ENCODE measurements around the gene LDB2. TPM values are rescaled to one million over a fixed set of nuclear protein-coding genes. Genes with fewer than 3 reads are reported as not detected.
A peak's percentile ranks its signal among the peaks of the same experiment; 100 is the strongest.

The LDB2 gene
- total RNA-seq, 3 donors from 2014 or later, result 4.7 to 19.9 (median 9.3) TPM

DNA sequence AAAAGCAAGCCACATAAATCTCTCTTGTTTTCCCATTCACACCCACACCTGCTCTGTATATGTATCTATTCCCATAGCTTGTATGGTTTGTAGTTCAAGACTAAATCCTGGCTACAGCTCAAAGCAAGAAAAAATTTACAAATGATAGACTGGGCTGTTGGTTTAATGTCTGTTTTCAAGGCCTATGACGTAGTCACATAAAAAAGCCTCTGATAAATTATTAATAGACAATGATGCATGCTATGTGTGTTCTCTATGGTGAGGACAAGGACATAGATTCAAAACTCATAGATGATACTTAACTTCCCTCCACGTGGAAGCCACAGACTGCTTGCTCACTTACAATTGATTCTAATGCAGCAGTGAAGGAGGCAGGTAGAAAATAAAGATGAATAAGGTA, 194.0 kb downstream of the LDB2 start:
- Histone ChIP-seq H3K4me3 (no peak overlapping the region), H3K9me3 (no peaks in the 10 kb centered on the region), H3K36me3 (ENCODE audit: low read depth) (no peaks in the 10 kb centered on the region), H3K4me1 (ENCODE audit: low read depth) (no peaks in the 10 kb centered on the region)
- no peak for ATAC-seq
- intact Hi-C loops (cut with DNase I, micrococcal nuclease), result no loop called here
- TF ChIP-seq CTCF (IDR thresholded peaks at IDR 0.05), result no peak
- DNase-seq, result no peak

GRCh38 chr4:16695896-16696295, 202.5 kb downstream of the LDB2 start:
- intact Hi-C loops (cut with DNase I, micrococcal nuclease), result no loop called here
- no peaks in the 10 kb centered on the region for H3K4me1 ChIP-seq (ENCODE audit: low read depth)
- ATAC-seq (no peak), DNase-seq (no peak)
- no peaks in the 10 kb centered on the region for H3K9me3 ChIP-seq
- H3K4me3 ChIP-seq, result no peak overlapping the region
- TF ChIP-seq CTCF (IDR thresholded peaks at IDR 0.05), result no peak
- no peaks in the 10 kb centered on the region for H3K36me3 ChIP-seq (ENCODE audit: low read depth)

DNA sequence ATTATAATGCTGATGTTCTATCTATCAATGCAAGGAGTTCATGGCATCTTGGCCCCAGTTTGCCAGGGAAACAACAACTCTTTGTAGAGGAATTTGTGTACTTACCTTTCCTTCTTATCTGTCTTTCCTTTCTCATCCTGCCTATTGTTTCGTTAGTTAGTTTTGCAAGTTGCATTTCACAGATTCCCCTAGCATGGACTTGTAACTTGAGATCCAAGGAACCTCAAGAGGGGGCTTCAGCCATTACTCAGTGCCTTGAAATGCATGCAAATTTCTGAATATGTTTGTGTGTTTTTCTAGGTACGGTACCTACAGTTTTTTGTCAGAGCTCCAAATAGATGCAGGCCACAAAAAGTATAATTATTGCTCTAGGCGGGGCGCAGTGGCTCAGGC, 203.6 kb downstream of the LDB2 start:
- no peak for ATAC-seq
- no peak for TF ChIP-seq CTCF (IDR thresholded peaks at IDR 0.05)
- H3K4me1 ChIP-seq (ENCODE audit: low read depth), result no peaks in the 10 kb centered on the region
- no peaks in the 10 kb centered on the region for H3K9me3 ChIP-seq
- intact Hi-C loops (cut with DNase I, micrococcal nuclease), result no loop called here
- H3K4me3 ChIP-seq, result no peak overlapping the region
- H3K36me3 ChIP-seq (ENCODE audit: low read depth), result no peaks in the 10 kb centered on the region
- DNase-seq, result no peak

DNA sequence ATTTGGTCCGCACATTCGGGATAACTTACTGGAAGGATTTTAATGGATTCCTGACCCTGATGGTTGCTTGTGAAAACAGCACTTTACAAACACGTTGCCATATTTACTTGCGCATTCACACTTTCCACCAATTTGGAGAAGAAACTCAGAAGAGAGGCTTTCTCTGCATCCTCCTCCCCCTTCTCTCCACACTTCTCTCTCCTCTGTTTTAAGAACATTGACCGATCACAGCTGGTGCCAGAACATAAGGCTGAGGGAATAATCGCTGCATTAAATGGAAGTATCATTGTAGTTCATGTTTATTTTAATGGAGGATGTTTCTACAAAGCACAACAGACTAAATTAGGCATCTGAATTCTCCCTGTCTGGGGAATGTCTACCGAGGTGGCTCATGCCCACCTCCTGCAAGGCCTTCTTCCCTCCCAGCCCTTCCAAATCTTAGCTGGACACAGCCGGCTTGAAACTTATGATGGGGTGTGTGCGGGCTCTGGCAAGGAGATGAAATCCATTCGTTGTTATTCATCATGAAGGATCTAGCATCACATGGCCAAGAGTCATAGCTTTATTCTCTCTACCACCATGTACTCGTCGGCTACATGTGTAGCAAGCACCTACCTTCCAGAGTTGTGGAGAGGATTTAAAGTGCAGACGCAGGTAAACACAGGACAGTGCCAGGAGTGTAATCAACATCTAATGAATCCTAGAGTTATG, 204.1 kb downstream of the LDB2 start:
- Histone ChIP-seq H3K4me3 (no peak overlapping the region), H3K36me3 (ENCODE audit: low read depth) (no peaks in the 10 kb centered on the region), H3K9me3 (no peaks in the 10 kb centered on the region), H3K4me1 (ENCODE audit: low read depth) (no peaks in the 10 kb centered on the region)
- TF ChIP-seq CTCF (IDR thresholded peaks at IDR 0.05), result no peak
- ATAC-seq (peak; percentile 25), DNase-seq (no peak)
- intact Hi-C loops (cut with DNase I, micrococcal nuclease), result no loop called here

DNA sequence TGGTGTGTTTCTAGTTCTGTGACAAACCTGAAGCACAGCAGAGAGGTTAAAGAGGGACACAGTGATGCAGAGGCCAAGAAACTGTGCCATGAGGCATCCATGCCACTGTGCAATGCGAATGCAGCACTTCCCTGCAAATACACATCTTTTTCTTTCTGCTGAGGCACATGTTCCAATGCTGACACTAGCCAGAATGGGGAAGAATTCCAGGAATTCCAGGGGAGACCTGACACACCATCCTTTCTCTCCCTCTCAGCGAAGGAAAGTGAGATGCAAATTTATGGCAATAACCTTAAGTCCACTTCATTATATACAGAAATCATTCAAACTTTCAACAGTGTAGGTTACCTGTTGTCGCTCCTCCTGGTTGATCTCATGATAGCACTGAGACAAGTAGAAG, 204.8 kb downstream of the LDB2 start:
- intact Hi-C loops (cut with DNase I, micrococcal nuclease), result no loop called here
- Histone ChIP-seq H3K4me1 (ENCODE audit: low read depth) (no peaks in the 10 kb centered on the region), H3K4me3 (no peak overlapping the region), H3K36me3 (ENCODE audit: low read depth) (no peaks in the 10 kb centered on the region), H3K9me3 (no peaks in the 10 kb centered on the region)
- DNase-seq (no peak), ATAC-seq (no peak)
- no peak for TF ChIP-seq CTCF (IDR thresholded peaks at IDR 0.05)

Measured in mucosa of descending colon (tissue), 3 donors.